Measurements from ENCODE around the gene KPNB1. TPM values are rescaled to one million over a fixed set of nuclear protein-coding genes. Genes with fewer than 3 reads are reported as not detected.

The KPNB1 gene
- total RNA-seq, 1 experiment from 2014 or later: 742 TPM

- no peak overlapping the region for H3K27ac Mint-ChIP-seq
These were observed 45.2 kb upstream of the KPNB1 start for GRCh38 chr17:47604598-47604927.

More at GRCh38 chr17:47604598-47604927, 45.2 kb upstream of the KPNB1 start:
- no CpG with 5 or more reads among the region's 1 CpG for WGBS (ENCODE audit: extremely low coverage, insufficient read length, low lambda C conversion rate)
- Histone ChIP-seq H2BK5ac (ENCODE audit: insufficient read length, low read length) (no peak overlapping the region), H3K18ac (ENCODE audit: insufficient read length, low read depth, low read length) (no peak overlapping the region), H2AK5ac (ENCODE audit: insufficient read length, low read length) (no peak overlapping the region), H4K5ac (ENCODE audit: insufficient read length, low read depth, low read length) (no peak overlapping the region), H3K23ac (ENCODE audit: insufficient read length, low read depth, low read length) (no peak overlapping the region), H2BK120ac (ENCODE audit: low read depth, low read length, poor library complexity, severe bottlenecking) (no peak overlapping the region), H3K27me3 (ENCODE audit: insufficient read depth, low read length) (no peaks in the 10 kb centered on the region), H2AFZ (ENCODE audit: low read length) (no peak overlapping the region), H3K4me2 (ENCODE audit: insufficient read depth, insufficient read length, low read length) (no peak overlapping the region), H3K79me1 (ENCODE audit: insufficient read depth, low read depth, low read length, poor library complexity, severe bottlenecking) (no peaks in the 10 kb centered on the region), H3K4ac (ENCODE audit: low read depth, low read length) (no peak overlapping the region), H4K91ac (ENCODE audit: insufficient read length, low read depth, low read length) (no peak overlapping the region), H3K4me1 (ENCODE audit: insufficient read depth, low read length) (no peaks in the 10 kb centered on the region), H3K56ac (ENCODE audit: insufficient read length, low read depth, low read length) (no peak overlapping the region), H3T11ph (ENCODE audit: low read length) (no peak overlapping the region), H3K79me2 (ENCODE audit: insufficient read depth, low read length) (no peaks in the 10 kb centered on the region), H3K9ac (ENCODE audit: extremely low read depth, insufficient read length, low read length) (no peak overlapping the region), H3K27ac (ENCODE audit: insufficient read length, low read depth, low read length) (no peak overlapping the region), H2BK15ac (ENCODE audit: low read depth, low read length) (no peak overlapping the region), H4K8ac (replicated peaks; ENCODE audit: insufficient read length, low read depth, low read length) (no peak overlapping the region), H3K9me3 (ENCODE audit: control insufficient read depth, low read depth, low read length) (no peaks in the 10 kb centered on the region), H3K23me2 (ENCODE audit: insufficient read length, low read depth, low read length, poor library complexity, severe bottlenecking) (no peaks in the 10 kb centered on the region), H3K14ac (ENCODE audit: insufficient read depth, low read length) (no peak overlapping the region), H4K20me1 (ENCODE audit: control insufficient read depth, insufficient read depth, insufficient read length) (no peaks in the 10 kb centered on the region), H2BK20ac (ENCODE audit: low read depth, low read length, poor library complexity, severe bottlenecking) (no peak overlapping the region), H2BK12ac (ENCODE audit: insufficient read length, low read depth, low read length) (no peak overlapping the region)
- TF ChIP-seq CTCF (conservative IDR thresholded peaks at IDR 0.05): no peak
- Mint-ChIP-seq H3K4me3 (no peak overlapping the region), H3K9me3 (no peaks in the 10 kb centered on the region), H3K27me3 (ENCODE audit: low read depth) (no peaks in the 10 kb centered on the region), H3K4me1 (no peaks in the 10 kb centered on the region), H3K36me3 (ENCODE audit: insufficient read depth in 1 of 3, low read depth in 3 of 3) (peaks cover 17 to 74% (median 72%) of the 10 kb centered on the region in 3 experiments)
- DNase-seq: no peak
